Liver (tissue), 9 donors: ENCODE measurements around the gene SHD. TPM values are rescaled to one million over a fixed set of nuclear protein-coding genes. Genes with fewer than 3 reads are reported as not detected.

Source experiments
- DNase-seq: peaks from one replicate; pipeline ENCODE4 v3.0.0-alpha.2; 2017; ENCODE audit warnings: low spot score
- H3K27ac ChIP-seq, 2 donors: one replicate each; pipeline ENCODE4 v1.7.0; 2013; ENCODE audit warnings: inconsistent platforms in 2 of 2, low read length in 2 of 2, control low read depth in 1 of 2, low read depth in 1 of 2, mild to moderate bottlenecking in 1 of 2
- H3K27me3 ChIP-seq, 4 donors: one replicate each; pipeline versions ENCODE4 v1.6.1 to v1.7.0; 2013; ENCODE audit warnings: low read length in 3 of 4, inconsistent platforms in 1 of 4, mild to moderate bottlenecking in 1 of 4, moderate library complexity in 1 of 4; ENCODE audit not compliant: control insufficient read depth in 4 of 4, insufficient read depth in 4 of 4
- H3K36me3 ChIP-seq, 4 donors: one replicate each; pipeline versions ENCODE4 v1.6.1 to v1.7.0; 2013; ENCODE audit warnings: low read length in 3 of 4, mild to moderate bottlenecking in 3 of 4, low read depth in 1 of 4, moderate library complexity in 1 of 4; ENCODE audit not compliant: control insufficient read depth in 4 of 4, insufficient read depth in 3 of 4
- H3K4me1 ChIP-seq, 4 donors: one replicate each; pipeline versions ENCODE4 v1.6.1 to v1.7.0; 2013; ENCODE audit warnings: low read length in 3 of 4, mild to moderate bottlenecking in 3 of 4, moderate library complexity in 1 of 4; ENCODE audit not compliant: control insufficient read depth in 4 of 4, insufficient read depth in 4 of 4
- H3K4me3 ChIP-seq, 3 donors: one replicate each; pipeline versions ENCODE4 v1.6.1 to v1.7.0; 2013; ENCODE audit warnings: low read length in 3 of 3, control low read depth in 1 of 3, low read depth in 1 of 3, mild to moderate bottlenecking in 1 of 3
- H3K9ac ChIP-seq, 2 donors: one replicate each; pipeline ENCODE4 v1.7.0; 2013; ENCODE audit warnings: low read length in 2 of 2, mild to moderate bottlenecking in 2 of 2, moderate library complexity in 2 of 2, control low read depth in 1 of 2, low read depth in 1 of 2
- H3K9me3 ChIP-seq, 4 donors: one replicate each; pipeline versions ENCODE4 v1.6.1 to v1.7.0; 2013; ENCODE audit warnings: low read length in 3 of 4; ENCODE audit not compliant: control insufficient read depth in 4 of 4
- EGR1 ChIP-seq, 2 donors: IDR thresholded peaks; 2 replicates each; pipeline ENCODE4 v1.6.1; 2016 to 2018; ENCODE audit warnings: antibody characterized with exemption in 2 of 2, low read depth in 2 of 2
- FOXA1 ChIP-seq: IDR thresholded peaks from 2 replicates; pipeline ENCODE4 v1.6.1; 2016; ENCODE audit warnings: antibody characterized with exemption
- FOXA2 ChIP-seq: IDR thresholded peaks from 2 replicates; pipeline ENCODE4 v1.6.1; 2016; ENCODE audit warnings: antibody characterized with exemption
- GABPA ChIP-seq, 2 donors: IDR thresholded peaks in 1 of 2; conservative IDR thresholded peaks in 1 of 2; 2 replicates each; pipeline ENCODE4 v1.6.1; 2016; ENCODE audit warnings: antibody characterized with exemption in 2 of 2, mild to moderate bottlenecking in 1 of 2, moderate library complexity in 1 of 2
- HNF4A ChIP-seq, 2 donors: conservative IDR thresholded peaks; 2 replicates each; pipeline ENCODE4 v1.6.1; 2016; ENCODE audit warnings: antibody characterized with exemption in 2 of 2, mild to moderate bottlenecking in 2 of 2
- HNF4G ChIP-seq: IDR thresholded peaks from 2 replicates; pipeline ENCODE4 v1.6.1; 2016; ENCODE audit warnings: antibody characterized with exemption
- JUND ChIP-seq, 2 donors: IDR thresholded peaks; 2 replicates each; pipeline ENCODE4 v1.6.1; 2016; ENCODE audit warnings: antibody characterized with exemption in 2 of 2
- NR2F2 ChIP-seq: IDR thresholded peaks from 2 replicates; pipeline ENCODE4 v1.6.1; 2016; ENCODE audit warnings: antibody characterized with exemption
- RAD21 ChIP-seq, 2 donors: IDR thresholded peaks; 2 replicates each; pipeline ENCODE4 v1.6.1; 2016; ENCODE audit warnings: antibody characterized with exemption in 2 of 2, mild to moderate bottlenecking in 2 of 2
- RXRA ChIP-seq, 2 donors: IDR thresholded peaks; 2 replicates each; pipeline ENCODE4 v1.6.1; 2017 to 2018; ENCODE audit warnings: antibody characterized with exemption in 2 of 2, mild to moderate bottlenecking in 1 of 2
- SP1 ChIP-seq: IDR thresholded peaks from 2 replicates; pipeline ENCODE4 v1.6.1; 2018; ENCODE audit warnings: antibody characterized with exemption, mild to moderate bottlenecking
- TAF1 ChIP-seq: conservative IDR thresholded peaks from 2 replicates; pipeline ENCODE4 v1.6.1; 2016; ENCODE audit warnings: antibody characterized with exemption, mild to moderate bottlenecking
- YY1 ChIP-seq: IDR thresholded peaks from 2 replicates; pipeline ENCODE4 v1.6.1; 2016; ENCODE audit warnings: antibody characterized with exemption, mild to moderate bottlenecking
- WGBS: extraction: QIAGEN DNeasy Blood & Tissue Kit; methylation state at CpG from one replicate; pipeline ENCODE4 v1.1.7; 2013; 5-methylcytosine and 5-hydroxymethylcytosine counted together
- polyA plus RNA-seq, 2 donors: library from polyadenylated mRNA; stranded (reverse) in 1 of 2; unstranded in 1 of 2; fragments of 200-250 nt in 1 of 2; fragments of >200 nt in 1 of 2; fragmentation: Nextera tagmentation in 1 of 2; extraction: Ambion mirVana in 1 of 2; gene quantifications; one replicate each; pipeline versions ENCODE4 v1.2.1 to v1.2.3, GENCODE V29; 2013 to 2015
- total RNA-seq, 2 donors: library from RNA; depleted of rRNA; stranded (reverse); fragments of >200 nt; gene quantifications; one replicate each; pipeline ENCODE4 v1.2.3, GENCODE V29; 2014
- TF ChIP-seq, protein P1 (sequence below): IDR thresholded peaks from 2 replicates; pipeline ENCODE4 v1.6.1; 2016; ENCODE audit warnings: antibody characterized with exemption
- TF ChIP-seq, protein P2 (sequence below): IDR thresholded peaks from 2 replicates; pipeline ENCODE4 v1.6.1; 2016; ENCODE audit warnings: antibody characterized with exemption
- TF ChIP-seq, protein P3 (sequence below): IDR thresholded peaks from 2 replicates; pipeline ENCODE4 v1.6.1; 2016; ENCODE audit warnings: antibody characterized with exemption
- TF ChIP-seq, protein P4 (sequence below): fragments of 150-350 bp; IDR thresholded peaks from 2 replicates; pipeline ENCODE4 v1.5.1; 2017; ENCODE audit warnings: improper control_type of control experiment, low read depth, low read length; ENCODE audit not compliant: missing input control
- TF ChIP-seq, protein P5 (sequence below): IDR thresholded peaks from 2 replicates; pipeline ENCODE4 v1.6.1; 2016; ENCODE audit warnings: antibody characterized with exemption, mild to moderate bottlenecking
- donor health status: healthy.
- donor health status: healthy.
- donor health status: healthy.
- donor health status: healthy.
- donor health status: healthy.

SHD gene
- total and polyA plus RNA-seq, 4 donors, result 0.09 to 15.7 (median 4.5) TPM

DNA sequence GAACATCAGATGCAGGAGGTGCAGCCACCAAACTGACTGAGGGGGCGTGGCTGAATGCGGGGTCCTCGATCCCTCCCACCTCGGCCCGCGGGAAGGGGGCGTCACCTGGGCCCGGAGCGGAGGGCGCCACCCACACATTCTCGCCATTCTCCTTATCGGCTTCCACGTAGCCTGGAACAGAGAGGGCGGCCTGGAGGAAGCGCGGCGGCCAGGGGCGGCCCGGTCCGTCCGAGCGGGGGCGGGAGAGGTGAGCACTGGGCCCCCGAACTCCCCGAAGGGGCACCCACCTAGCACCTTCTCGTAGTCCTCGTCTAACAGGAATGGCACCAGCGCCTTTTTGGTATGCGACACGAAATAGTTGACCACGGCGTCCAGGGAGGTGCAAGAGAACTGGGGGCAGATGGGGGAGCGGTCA, 47.8 kb downstream of the SHD start:
- 60% methylated on average over 33 of the region's 33 CpGs for WGBS
- TF ChIP-seq SP1, result no peak
- no peak for TF ChIP-seq NR2F2
- no peak for TF ChIP-seq FOXA2
- TF ChIP-seq, protein P1, sequence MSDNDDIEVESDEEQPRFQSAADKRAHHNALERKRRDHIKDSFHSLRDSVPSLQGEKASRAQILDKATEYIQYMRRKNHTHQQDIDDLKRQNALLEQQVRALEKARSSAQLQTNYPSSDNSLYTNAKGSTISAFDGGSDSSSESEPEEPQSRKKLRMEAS, result no peak
- TF ChIP-seq, protein P2, sequence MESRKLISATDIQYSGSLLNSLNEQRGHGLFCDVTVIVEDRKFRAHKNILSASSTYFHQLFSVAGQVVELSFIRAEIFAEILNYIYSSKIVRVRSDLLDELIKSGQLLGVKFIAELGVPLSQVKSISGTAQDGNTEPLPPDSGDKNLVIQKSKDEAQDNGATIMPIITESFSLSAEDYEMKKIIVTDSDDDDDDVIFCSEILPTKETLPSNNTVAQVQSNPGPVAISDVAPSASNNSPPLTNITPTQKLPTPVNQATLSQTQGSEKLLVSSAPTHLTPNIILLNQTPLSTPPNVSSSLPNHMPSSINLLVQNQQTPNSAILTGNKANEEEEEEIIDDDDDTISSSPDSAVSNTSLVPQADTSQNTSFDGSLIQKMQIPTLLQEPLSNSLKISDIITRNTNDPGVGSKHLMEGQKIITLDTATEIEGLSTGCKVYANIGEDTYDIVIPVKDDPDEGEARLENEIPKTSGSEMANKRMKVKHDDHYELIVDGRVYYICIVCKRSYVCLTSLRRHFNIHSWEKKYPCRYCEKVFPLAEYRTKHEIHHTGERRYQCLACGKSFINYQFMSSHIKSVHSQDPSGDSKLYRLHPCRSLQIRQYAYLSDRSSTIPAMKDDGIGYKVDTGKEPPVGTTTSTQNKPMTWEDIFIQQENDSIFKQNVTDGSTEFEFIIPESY, result no peak
- TF ChIP-seq GABPA (IDR thresholded peaks at IDR 0.05 in 1 of 2, conservative IDR thresholded peaks at IDR 0.05 in 1 of 2), result no peak
- TF ChIP-seq FOXA1, result no peak
- TF ChIP-seq RXRA (IDR thresholded peaks at IDR 0.05), result no peak
- TF ChIP-seq, protein P3, sequence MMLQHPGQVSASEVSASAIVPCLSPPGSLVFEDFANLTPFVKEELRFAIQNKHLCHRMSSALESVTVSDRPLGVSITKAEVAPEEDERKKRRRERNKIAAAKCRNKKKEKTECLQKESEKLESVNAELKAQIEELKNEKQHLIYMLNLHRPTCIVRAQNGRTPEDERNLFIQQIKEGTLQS, result no peak
- no peak for TF ChIP-seq EGR1 (IDR thresholded peaks at IDR 0.05; ENCODE audit: low read depth in 2 of 2)
- TF ChIP-seq, protein P4, sequence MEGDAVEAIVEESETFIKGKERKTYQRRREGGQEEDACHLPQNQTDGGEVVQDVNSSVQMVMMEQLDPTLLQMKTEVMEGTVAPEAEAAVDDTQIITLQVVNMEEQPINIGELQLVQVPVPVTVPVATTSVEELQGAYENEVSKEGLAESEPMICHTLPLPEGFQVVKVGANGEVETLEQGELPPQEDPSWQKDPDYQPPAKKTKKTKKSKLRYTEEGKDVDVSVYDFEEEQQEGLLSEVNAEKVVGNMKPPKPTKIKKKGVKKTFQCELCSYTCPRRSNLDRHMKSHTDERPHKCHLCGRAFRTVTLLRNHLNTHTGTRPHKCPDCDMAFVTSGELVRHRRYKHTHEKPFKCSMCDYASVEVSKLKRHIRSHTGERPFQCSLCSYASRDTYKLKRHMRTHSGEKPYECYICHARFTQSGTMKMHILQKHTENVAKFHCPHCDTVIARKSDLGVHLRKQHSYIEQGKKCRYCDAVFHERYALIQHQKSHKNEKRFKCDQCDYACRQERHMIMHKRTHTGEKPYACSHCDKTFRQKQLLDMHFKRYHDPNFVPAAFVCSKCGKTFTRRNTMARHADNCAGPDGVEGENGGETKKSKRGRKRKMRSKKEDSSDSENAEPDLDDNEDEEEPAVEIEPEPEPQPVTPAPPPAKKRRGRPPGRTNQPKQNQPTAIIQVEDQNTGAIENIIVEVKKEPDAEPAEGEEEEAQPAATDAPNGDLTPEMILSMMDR, result no peak
- no peak for TF ChIP-seq JUND (IDR thresholded peaks at IDR 0.05)
- TF ChIP-seq YY1, result no peak
- no peak for TF ChIP-seq HNF4A (conservative IDR thresholded peaks at IDR 0.05)
- TF ChIP-seq RAD21 (IDR thresholded peaks at IDR 0.05), result no peak
- no peak for TF ChIP-seq TAF1
- TF ChIP-seq, protein P5, sequence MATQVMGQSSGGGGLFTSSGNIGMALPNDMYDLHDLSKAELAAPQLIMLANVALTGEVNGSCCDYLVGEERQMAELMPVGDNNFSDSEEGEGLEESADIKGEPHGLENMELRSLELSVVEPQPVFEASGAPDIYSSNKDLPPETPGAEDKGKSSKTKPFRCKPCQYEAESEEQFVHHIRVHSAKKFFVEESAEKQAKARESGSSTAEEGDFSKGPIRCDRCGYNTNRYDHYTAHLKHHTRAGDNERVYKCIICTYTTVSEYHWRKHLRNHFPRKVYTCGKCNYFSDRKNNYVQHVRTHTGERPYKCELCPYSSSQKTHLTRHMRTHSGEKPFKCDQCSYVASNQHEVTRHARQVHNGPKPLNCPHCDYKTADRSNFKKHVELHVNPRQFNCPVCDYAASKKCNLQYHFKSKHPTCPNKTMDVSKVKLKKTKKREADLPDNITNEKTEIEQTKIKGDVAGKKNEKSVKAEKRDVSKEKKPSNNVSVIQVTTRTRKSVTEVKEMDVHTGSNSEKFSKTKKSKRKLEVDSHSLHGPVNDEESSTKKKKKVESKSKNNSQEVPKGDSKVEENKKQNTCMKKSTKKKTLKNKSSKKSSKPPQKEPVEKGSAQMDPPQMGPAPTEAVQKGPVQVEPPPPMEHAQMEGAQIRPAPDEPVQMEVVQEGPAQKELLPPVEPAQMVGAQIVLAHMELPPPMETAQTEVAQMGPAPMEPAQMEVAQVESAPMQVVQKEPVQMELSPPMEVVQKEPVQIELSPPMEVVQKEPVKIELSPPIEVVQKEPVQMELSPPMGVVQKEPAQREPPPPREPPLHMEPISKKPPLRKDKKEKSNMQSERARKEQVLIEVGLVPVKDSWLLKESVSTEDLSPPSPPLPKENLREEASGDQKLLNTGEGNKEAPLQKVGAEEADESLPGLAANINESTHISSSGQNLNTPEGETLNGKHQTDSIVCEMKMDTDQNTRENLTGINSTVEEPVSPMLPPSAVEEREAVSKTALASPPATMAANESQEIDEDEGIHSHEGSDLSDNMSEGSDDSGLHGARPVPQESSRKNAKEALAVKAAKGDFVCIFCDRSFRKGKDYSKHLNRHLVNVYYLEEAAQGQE, result no peak
- no peak for TF ChIP-seq HNF4G
- no peak overlapping the region for H3K4me3 ChIP-seq

More for the DNA sequence above, 47.8 kb downstream of the SHD start:
- peaks cover 0 to 2% (median 1%) of the 10 kb centered on the region in 4 donors for H3K36me3 ChIP-seq
- DNase-seq, result no peak
- H3K4me1 ChIP-seq, result peaks cover 3 to 15% (median 8%) of the 10 kb centered on the region in 4 donors
- H3K27ac ChIP-seq, result no peak overlapping the region
- H3K27me3 ChIP-seq, result no peaks in the 10 kb centered on the region
- no peak overlapping the region for H3K9ac ChIP-seq
- H3K9me3 ChIP-seq, result no peaks in the 10 kb centered on the region
